ENCODE measurements around the gene SAFB.

SAFB gene

GRCh38 chr19:5622465-5623396 lies at the start of gene SAFB, which contains the start of gene SAFB2:
Gene SAFB, plus strand, starts transcription at chr19:5623083. Its CDS starts 123 bp downstream, at chr19:5623206.
Gene SAFB2, minus strand, starts transcription at chr19:5622776. Its CDS starts 61 bp downstream, at chr19:5622715.
- H3K4me3 ChIP-seq (ENCODE audit: low read length): peak within 1 kb of the TSS; percentile 82
- TF ChIP-seq ZNF274 (IDR thresholded peaks at IDR 0.05; ENCODE audit: low read depth, low read length): no peak

GRCh38 chr19:5575590-5575989 lies 47.3 kb upstream of the SAFB start:
- TF ChIP-seq ZNF274 (IDR thresholded peaks at IDR 0.05; ENCODE audit: low read depth, low read length): no peak
- no peak overlapping the region for H3K4me3 ChIP-seq (ENCODE audit: low read length)

GRCh38 chr19:5578097-5578846 lies 44.6 kb upstream of the SAFB start:
- no peak for TF ChIP-seq ZNF274 (IDR thresholded peaks at IDR 0.05; ENCODE audit: low read depth, low read length)
- no peak overlapping the region for H3K4me3 ChIP-seq (ENCODE audit: low read length)

- no peak for TF ChIP-seq ZNF274 (IDR thresholded peaks at IDR 0.05; ENCODE audit: low read depth, low read length)
Measured at GRCh38 chr19:5579286-5579685, 43.6 kb upstream of the SAFB start.

GRCh38 chr19:5579697-5580096 lies 43.2 kb upstream of the SAFB start:
- H3K4me3 ChIP-seq (ENCODE audit: low read length): no peak overlapping the region
- TF ChIP-seq ZNF274 (IDR thresholded peaks at IDR 0.05; ENCODE audit: low read depth, low read length): no peak

More at GRCh38 chr19:5579286-5579685, 43.6 kb upstream of the SAFB start:
- no peak overlapping the region for H3K4me3 ChIP-seq (ENCODE audit: low read length)

GRCh38 chr19:5580161-5580571 lies 42.7 kb upstream of the SAFB start:
- no peak for TF ChIP-seq ZNF274 (IDR thresholded peaks at IDR 0.05; ENCODE audit: low read depth, low read length)
- H3K4me3 ChIP-seq (ENCODE audit: low read length): no peak overlapping the region

- no peak overlapping the region for H3K4me3 ChIP-seq (ENCODE audit: low read length)
- TF ChIP-seq ZNF274 (IDR thresholded peaks at IDR 0.05; ENCODE audit: low read depth, low read length): no peak
Measured at GRCh38 chr19:5585461-5586299, 37.2 kb upstream of the SAFB start.

- no peak for TF ChIP-seq ZNF274 (IDR thresholded peaks at IDR 0.05; ENCODE audit: low read depth, low read length)
- H3K4me3 ChIP-seq (ENCODE audit: low read length): no peak overlapping the region
Measured at GRCh38 chr19:5586300-5587070, 36.4 kb upstream of the SAFB start.

GRCh38 chr19:5587071-5587455 lies 35.8 kb upstream of the SAFB start:
- TF ChIP-seq ZNF274 (IDR thresholded peaks at IDR 0.05; ENCODE audit: low read depth, low read length): no peak
- H3K4me3 ChIP-seq (ENCODE audit: low read length): no peak overlapping the region

GRCh38 chr19:5587661-5588060 lies 35.2 kb upstream of the SAFB start:
- TF ChIP-seq ZNF274 (IDR thresholded peaks at IDR 0.05; ENCODE audit: low read depth, low read length): no peak
- H3K4me3 ChIP-seq (ENCODE audit: low read length): no peak overlapping the region

GRCh38 chr19:5588441-5588840 lies 34.4 kb upstream of the SAFB start:
- TF ChIP-seq ZNF274 (IDR thresholded peaks at IDR 0.05; ENCODE audit: low read depth, low read length): no peak

GRCh38 chr19:5588906-5589676 lies 33.8 kb upstream of the SAFB start:
- TF ChIP-seq ZNF274 (IDR thresholded peaks at IDR 0.05; ENCODE audit: low read depth, low read length): no peak

More at GRCh38 chr19:5588441-5588840, 34.4 kb upstream of the SAFB start:
- H3K4me3 ChIP-seq (ENCODE audit: low read length): no peak overlapping the region

More at GRCh38 chr19:5588906-5589676, 33.8 kb upstream of the SAFB start:
- H3K4me3 ChIP-seq (ENCODE audit: low read length): no peak overlapping the region

All from GM08714 (cell line).